Measurements from ENCODE around the gene EPHA2.
"Not testable (repeated sequence)": the region's sequence is repeated elsewhere in the genome, so short reads cannot be mapped to it uniquely, and the experiment has no call there.

EPHA2 gene

DNA sequence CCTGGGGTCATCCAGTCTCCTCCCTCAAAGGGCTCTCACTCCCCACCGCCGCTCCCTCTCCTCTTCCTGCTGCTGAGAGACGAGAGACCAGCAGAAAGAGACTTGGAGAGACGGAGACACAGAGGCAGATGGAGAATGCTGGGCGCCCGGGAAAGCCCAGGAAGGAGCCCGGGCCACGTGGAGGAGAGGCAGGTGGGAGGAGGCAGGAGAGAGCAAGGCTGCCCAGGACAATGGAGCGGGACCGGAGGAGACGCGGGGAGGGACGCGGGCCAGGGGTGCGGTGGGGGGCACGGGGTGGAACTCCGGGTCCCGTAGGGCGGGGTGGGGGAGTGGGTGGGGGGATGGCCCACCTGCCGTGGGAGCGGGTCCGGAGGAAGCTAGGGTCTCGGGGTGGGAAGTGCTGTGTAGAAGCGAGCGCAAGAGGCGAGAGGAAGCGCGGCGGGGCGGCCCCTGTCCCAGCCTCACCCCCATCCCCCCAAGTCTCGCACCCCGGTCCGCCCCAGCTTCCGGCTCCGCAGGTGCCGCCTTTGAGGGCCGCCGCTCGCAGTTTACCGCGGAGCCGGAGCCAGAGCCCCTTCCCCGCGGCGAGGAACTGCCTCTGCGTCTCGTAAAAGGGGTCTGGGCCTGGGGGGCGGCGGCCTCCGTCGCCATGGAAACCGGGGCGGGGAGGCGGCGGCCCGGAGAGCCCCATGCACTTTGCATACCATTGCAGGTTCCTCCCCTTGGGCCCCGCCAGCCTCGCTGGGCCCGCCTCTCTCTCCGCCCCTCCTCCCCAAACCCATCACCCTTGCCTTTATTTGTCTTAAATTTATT, 11.7 kb upstream of the EPHA2 start:
- DNase-seq: no peak

DNA sequence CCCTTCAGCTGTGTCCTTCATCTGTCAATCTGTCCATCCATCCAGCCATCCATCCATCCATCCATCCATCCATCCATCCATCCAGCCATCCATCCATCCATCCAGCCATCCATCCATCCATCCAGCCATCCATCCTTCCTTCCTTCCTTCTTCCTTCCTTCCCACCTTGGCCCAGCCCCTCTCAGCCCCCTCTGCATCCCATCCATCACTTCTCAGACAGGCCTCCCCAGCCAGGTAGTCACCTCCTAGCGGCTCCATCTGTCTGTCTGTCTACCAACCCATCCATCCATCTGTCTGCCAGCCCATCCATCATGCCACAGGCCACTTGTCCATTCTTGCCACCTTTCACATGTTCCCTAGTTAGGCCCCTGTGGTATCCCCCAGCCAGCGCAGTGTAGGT, 10.2 kb upstream of the EPHA2 start:
- no peak for DNase-seq

DNA sequence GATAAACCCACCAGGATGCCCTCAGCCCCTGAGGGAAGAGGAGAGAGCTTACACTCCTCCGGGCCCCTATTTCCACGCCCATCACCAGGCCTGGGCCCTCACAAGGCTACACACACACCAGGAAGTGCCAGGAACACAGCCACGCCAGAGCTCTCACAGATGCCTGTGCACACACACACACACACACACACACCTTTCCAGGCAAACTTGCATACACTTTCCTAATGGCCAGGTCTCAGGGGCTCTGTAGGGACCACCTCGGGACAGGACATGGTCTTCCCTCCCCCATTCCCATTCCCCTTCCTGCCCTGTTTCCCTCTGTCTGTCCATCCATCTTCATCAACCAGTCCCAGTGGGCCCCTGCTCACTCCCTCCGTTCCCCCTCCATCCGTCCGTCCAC, 9.7 kb upstream of the EPHA2 start:
- no peak for DNase-seq

DNA sequence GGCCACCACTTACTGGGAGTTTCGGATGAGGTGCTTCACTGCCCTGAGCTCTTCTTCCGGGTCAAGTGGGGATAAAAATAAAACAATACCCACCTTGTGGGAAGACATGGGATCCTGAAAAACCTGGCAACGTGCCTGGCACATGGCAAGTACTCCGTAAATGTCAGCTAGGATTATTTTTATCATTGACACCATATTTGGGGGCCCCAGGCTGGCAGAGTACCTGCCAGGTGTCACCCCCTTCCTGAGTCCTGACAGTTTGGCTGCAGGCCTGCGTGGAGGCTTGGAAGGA, 9.2 kb upstream of the EPHA2 start:
- DNase-seq: no peak

DNA sequence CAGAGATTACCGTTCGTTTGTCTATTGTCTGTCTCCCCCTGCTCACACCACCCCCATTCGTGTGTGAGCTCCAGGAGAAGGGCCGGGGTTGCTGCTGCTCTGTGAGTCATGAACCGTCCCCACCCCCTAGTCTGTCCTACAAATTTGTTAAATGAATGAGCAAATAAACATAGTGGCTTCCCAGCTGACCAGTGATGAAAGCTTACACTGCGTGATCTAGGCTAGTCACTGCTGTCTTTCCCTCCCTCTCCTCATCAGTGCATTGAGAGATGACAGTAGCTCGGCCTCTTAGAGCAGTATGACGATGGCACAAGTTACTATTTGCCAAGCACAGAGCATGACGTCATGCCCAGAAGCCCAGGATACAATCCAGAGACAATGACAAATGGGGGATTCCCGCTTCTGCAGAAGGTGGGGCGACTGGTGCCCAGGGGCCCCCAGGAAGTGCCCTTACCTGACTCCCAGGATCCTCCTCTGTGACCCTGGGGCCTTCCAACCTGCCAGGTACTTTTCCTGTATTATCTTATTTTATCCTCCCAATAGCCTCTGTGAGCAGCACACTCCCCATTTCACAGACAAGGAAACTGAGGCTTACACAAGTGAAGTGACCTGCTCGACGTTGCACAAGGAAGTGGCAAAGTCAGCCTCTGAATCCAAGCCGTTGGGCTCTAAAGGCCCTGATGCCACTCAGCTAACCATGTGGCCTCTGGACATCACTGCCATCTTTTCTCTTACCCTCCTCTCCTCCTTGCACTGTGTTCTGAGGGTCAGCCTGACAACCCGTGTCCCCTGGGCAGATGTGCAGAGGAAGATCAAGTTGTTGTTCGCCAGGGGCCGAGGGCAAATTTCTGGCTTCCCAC, 8.6 kb upstream of the EPHA2 start:
- no peak for DNase-seq

DNA sequence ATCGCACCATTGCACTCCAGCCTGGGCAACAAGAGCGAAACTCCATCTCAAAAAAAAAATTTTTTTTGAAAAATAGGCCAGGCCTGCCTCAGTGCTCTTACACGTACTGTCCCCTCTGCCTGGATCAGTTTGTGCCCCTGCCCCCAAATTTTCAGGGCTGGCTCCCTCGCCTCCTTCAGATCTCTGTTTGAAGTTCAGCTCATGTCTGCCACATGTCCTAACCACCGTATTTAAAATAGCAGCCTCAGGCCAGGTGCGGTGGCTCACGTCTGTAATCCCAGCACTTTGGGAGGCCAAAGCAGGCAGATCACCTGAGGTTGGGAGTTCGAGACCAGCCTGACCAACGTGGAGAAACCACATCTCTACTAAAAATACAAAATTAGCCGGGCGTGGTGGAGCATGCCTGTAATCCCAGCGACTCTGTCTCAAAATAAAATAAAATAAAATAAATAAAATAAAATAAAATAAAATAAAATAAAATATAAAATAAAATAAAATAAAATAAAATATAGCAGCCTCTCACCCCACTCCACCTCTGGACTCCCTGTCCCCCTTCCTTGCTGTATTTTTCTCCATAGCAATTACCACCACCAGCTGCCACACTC, 7.8 kb upstream of the EPHA2 start:
- not testable (repeated sequence) for DNase-seq

DNA sequence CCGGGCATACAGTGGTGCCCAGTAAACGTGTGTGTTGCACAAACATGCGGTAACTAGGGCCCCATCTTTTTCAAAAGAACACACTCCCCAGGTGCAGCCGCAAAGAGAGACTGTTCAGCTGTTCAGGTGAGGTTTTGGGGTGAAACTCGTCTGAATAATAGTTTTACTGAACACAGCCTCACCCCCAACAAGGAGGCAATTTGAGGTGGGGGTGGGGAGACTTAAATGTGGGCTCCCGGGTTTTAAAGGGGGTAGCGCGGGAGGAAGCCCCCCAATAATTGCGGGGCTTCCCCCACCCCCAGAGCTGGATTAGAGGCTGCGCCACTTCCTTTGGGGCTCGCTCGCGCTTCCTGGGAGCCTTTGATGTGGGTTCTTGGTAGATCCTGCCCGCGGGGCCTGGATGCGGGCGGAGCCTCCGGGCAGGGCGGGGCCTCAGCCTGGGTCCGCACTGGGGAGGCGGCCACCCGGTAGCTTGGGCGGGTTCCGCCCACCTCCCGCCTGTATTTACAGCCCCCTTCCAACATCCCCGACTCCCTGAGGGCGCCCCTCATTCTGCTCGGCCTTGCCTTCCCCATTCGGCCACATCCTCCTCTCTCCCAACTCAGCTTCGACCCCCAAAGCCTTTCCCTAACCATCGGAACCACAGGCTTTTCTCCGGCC, 6.4 kb upstream of the EPHA2 start:
- DNase-seq: no peak

DNA sequence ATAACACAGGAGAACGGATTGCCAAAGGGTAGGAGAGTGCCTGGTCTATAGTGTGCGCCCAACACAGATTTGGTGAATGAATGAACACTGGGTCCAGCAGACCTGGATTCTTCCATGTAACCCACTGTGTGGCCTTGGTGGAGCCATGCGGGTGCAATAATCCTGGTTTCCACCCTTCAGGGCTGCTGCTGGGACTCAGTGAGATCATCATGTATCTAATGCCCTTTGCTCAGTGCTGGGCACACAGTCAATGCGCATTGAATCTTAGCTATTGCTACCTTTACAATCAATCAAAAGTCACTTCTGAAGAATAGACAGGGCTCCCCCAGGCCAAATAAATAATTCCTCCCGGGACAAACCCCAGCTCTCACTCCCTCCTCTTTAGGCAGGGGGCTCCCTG, 5.8 kb upstream of the EPHA2 start:
- DNase-seq: no peak

DNA sequence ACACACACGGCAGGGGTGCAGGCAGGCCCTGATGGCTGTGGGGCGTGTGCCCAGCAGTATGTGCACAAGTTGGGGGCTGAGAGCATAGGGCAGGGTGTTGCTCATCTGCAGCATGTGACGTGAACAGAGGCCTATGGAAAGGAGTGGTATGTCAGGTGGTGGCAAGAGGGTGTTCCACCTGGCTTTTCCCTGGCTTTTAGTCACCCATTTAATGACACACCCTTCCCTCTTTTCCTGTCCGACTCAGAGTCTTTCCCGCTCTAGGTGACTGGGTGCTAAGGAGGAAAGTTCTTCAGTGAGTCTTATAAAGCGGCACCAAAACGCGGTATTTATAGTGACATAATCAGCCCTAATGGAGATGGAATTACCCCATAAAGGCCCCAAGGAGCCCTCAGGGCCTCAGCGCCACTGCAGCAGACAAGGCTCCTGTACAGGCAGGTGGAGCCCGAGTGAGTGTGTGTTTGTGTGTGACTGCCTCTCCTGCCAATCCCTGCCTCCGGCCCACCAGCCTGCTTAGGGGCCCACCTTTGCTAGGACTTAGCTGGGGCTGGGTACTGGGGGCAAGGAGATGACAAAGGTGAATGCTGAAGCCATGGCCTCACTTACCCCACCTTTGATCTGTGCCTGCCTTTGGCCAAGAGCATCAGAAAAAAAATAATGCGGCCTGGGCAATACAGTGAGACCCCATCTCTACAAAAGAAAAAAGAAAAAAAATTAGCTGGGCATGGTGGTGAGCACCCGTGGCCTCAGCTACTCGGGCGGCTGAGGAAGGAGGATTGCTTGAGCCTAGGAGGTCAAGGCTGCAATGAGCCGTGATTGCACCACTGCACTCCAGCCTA, 3.3 kb upstream of the EPHA2 start:
- DNase-seq: no peak

DNA sequence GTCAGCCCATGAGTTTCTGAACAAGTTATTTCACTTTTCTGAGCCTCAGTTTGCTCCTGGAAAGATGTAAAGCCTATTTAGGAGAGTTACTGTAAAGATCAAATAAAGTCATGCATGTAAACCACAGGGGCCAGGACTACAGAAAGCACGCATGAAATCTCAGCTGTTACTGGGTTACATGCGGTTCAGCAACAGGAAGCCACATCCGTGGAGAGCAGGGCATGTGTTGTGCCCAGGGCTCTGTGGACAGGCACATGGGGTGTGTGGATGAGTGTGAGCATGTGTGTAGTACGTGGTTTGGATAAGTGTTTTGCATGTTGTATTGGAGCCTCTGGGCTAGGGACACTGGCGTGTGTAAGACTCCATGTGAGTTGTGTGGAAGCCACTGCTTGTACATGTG, 2.2 kb upstream of the EPHA2 start:
- no peak for DNase-seq

DNA sequence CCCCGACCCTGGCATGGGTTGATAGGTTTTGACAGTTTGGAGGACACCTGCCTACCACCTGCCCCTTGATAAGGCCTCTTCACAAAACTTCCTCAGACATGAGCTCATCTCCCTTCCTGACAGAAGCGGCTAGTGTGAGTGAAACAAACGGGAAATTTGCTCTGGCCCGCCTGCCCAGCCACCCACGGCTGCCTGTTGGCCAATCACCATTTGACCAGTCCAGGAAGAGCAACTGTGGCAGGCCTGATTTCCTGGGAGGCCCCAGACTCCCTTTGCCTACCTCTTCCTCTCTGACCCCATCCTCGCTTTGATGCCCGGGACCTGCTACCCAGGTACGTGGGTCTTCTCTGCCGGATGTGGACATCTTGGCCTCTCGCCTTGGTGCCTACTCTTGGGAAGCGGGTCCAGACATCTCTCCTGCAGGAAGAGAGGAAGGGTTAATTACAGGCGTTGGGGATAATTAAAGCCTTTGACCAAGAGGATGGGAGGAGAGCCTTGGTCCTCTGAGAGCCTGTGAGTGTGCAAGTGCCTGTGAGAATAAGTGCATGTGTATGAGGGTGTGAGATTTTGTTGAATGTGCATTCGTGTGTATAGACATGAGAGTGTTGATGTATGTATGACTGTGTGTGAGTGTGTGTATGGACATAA, 1.1 kb upstream of the EPHA2 start:
- no peak for DNase-seq

DNA sequence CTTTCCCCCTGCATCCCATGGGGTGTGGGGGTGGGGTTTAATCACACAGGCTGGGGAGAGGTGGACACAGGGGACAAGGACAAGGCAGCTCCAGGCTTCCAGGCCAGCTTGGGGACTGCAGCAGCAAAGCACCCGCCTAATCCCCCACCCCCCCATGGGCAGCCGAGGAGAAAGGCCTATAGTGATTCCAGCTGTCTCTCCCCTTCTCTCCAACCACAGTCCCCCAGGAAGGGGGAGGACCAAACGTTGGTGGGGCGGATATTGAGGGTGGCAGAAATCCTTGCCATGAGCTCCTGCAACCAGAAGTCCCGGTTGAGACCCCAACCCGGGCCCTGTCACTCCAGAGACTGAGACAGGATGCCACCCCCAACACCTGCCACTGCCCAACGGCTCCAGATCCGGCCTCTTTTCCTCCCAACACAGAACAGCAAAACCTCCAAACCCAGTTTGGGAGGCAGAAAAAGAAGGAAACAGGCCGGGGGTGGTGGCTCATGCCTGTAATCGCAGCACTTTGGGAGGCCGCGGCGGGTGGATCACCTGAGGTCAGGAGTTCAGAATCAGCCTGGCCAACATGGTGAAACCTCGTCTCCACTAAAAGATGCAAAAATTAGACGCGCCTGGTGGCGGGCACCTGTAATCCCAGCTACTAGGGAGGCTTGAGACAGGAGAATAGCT, 1.7 kb downstream of the EPHA2 start:
- DNase-seq: no peak

DNA sequence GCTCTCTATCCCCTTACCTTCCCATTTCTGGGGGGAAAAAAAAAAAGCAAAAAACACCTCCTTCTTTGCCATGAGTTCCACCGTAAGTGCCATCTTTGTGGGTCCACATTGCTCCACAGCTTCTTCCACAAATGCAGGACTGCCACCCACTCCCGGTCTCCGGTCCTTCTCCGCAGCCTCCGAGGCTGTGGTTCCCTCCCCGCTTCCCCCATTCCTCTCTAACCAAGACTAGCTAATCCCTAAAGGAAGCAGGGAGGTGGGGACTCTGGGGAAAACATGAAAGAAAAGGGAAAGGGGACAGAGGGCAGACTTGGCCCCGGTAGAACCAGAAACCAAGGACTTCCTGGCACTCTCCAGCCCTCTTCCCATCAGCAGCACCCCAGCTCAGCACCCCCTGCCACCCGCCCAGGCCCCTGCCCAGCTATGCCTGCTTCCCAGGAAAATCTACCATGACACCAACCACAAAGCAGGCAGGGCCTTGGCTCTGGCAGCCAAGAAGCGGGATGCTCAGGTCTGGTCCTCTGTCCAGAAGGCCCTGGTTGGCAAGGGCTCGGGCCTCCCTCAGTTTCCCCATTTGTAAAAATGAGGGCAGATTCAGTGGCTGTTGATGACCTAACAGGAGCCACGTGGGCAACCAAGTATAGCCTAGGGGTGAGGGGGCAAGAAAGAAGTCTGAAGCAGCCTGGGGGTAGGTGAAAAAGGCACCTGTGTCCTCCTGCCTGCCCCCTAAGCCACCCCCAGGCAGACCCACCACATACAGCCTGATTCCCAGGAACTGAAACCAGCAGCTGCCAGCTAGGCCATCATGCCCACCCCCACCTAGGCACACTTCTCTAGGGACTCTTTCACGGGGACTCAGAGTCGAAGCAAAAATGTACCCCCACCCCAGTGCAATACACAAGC, 2.5 kb downstream of the EPHA2 start:
- DNase-seq: no peak

DNA sequence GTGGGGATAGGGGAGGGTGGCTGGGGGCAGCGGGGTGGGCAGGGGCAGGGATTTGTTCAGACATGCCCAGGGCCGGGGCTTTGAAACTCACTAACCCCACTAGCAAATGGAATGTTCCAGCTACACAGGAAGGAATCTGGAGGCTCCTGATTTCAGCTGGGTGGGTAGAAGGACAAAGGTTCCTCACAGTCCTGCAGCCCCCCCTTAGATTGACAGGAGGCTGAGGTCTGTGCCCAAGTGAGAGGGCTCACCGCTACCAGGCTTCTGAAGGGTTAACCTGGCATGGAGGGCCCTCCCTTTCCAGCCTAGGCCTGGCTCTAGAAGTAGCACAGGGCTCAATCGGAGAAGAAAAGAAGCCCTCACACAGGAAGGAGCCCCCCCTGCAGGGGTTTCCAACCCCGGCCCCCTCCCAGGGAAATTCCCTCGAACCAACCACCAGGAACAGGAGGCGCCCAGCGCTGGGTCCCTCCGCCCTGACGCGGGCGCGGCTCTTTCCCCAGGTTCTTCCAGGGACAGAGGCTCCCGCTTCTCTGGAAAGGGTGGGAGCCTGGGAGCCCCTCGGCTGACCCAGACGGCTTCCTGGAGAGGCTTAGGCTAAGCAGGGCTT, 3.3 kb downstream of the EPHA2 start:
- DNase-seq: no peak

DNA sequence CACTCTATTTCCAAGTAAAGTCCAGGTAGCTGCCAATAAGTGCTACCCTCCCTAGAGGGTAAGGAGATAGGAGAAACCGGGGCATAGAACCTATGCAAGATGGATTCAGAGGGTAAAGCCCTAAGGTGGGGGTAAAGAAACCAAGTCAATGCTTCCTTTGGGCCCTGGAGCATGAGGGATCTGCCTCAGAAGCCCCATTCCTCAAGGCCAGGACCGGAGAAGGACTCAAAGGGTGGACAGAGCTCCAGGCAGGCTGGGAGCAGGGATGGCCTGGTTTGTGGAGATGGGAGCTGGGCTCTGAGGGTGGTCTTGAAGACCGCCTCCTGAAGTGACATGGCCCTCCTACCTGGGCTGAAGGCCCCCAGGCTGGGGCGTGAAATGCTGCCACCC, 3.9 kb downstream of the EPHA2 start:
- no peak for DNase-seq

DNA sequence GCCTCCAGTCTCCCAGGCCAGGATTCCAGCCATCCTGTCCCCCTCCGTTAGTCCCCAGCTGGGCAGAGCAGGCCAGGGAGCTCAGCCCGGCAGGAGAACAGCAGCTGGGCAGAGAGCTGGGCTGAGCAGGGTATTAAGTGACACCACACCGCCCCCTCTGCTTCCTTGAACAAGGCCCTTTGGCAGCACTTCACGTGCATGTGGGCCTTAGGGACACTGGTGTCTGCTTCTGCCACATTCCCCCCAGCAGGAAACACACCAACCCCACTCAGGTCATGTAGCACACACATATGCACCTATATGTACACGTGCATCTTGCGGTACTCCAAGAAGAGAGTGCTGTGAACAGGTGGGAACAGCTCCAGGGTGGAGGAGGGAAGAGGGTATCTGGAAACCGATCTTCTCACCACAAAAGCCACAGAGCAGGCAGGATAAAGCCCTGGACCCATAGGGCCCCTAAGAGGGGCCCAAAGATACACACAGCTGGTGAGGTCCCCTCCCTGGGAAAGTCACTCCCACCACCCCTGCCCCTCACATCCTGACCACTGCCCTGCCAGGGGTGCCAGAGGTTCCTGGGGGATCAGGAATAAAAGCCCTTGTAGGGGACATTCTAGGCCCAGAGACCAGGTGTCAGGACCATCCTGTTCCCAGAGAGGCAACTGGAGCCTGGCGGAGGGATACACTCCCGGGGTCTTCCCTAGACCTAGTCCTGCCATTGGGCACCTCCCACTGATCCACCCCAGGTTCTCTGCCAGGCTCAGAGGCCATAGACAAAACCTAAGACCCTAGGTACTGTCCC, 4.5 kb downstream of the EPHA2 start:
- no peak for DNase-seq

DNA sequence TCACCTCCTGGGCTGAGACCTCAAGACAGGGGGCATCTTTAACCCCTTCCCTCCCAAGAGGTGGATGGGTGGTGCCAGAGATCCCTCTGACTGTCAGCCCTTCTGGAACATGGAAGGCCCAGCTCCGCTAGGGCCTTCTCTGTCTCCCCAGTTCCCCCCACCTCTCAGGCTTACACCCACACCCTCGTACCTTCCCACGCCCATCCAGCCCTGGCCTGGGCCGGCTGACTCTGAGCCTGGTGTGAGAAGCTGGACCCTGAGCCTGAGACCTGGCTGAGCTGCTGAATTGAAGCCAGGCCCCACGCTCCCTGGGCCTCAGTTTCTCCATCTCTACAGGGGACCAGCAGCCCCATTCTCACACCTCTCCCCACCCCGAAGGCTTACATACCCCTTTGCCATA, 5.4 kb downstream of the EPHA2 start:
- no peak for DNase-seq

DNA sequence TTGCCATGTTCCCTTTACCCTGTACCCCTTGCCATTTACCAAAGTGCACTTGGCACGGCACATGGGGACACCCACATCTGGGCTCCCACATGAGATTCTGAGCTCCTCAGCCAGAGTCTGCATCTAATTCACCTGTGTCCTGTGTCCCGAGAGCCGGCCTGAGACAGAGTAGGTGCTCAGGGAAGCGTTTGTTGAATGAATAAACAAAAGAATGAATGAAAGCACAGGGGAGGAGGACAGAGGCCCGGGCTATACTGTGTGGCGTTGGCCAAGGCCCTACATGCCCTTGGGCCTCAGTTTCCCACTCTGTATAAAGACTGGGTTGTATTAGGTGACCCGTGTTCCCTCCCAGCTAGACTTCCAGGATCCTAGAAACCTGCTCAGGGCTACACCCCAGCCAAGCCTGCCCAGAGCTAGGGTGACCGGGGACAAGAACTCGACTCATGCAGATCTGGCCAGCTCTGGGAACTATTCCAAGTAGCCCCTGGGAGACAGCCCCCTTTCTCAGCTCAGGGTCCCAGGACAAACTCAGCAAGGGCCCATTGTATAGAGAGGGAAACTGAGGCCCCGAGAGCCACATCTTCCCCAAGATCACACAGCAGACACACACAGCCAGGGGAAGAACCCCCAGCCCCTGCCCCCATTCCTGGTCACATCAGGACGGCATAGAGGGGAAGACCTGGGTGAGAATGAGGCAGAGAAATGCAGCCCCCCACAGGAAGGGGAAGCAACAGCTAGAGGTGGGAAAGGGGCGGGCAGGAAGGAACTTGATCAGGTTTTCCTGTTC, 6.0 kb downstream of the EPHA2 start:
- DNase-seq: no peak
